Measurements from ENCODE around the gene SLC13A1.

SLC13A1 gene

DNA sequence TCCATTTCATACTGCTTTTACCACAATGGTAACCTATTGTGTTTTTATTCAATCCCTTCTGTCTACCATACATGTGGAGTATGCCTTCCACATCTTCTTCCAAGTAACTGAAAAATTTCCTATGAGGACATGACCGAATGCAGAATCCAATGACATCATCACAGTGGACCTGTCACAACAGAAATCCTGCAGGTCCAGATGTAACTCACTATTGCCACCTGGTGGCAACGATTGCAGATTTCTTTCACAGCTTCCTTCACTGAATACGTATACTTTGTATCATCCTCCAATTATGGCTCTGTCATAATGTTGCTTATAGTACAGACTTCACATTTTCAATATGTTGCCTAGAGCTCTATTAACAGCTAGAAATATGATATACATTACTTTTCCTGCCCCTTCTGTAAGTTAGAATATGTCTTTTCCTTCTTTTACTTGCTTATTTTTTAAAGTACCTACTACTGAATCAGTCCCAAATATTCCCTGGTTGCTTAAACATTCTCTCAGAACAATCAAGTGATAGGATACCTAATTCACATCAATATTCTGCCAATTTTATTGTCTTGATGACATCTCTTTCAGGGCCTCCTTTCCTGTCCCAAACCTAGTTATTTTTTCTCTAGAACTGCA is 45.4 kb downstream of the SLC13A1 start:
- peak; percentile 96 for TF ChIP-seq CTCF (IDR thresholded peaks at IDR 0.05; ENCODE audit: low read length)
- TF ChIP-seq EZH2phosphoT487 (IDR thresholded peaks at IDR 0.05; ENCODE audit: low read length): no peak
- H3F3A ChIP-seq (ENCODE audit: insufficient read depth, low read length): no peaks in the 10 kb centered on the region
- H3K9ac ChIP-seq (ENCODE audit: low read length): no peak overlapping the region
- no peaks in the 10 kb centered on the region for H3K9me2 ChIP-seq (replicated peaks; ENCODE audit: insufficient read depth, low read length)
- H3K36me3 ChIP-seq (replicated peaks; ENCODE audit: insufficient read depth, low read length): no peaks in the 10 kb centered on the region
- no peaks in the 10 kb centered on the region for H3K4me1 ChIP-seq (ENCODE audit: low read length)
- no peaks in the 10 kb centered on the region for H3K27me3 ChIP-seq (replicated peaks; ENCODE audit: insufficient read depth, low read length)
- no peak overlapping the region for H3K4me3 ChIP-seq (ENCODE audit: low read length)
- peak; percentile 88 for DNase-seq
- H3K9me3 ChIP-seq (replicated peaks; ENCODE audit: insufficient read depth, low read length): no peaks in the 10 kb centered on the region
- H2AFZ ChIP-seq (ENCODE audit: low read length): no peak overlapping the region
- no peaks in the 10 kb centered on the region for H3K79me2 ChIP-seq (ENCODE audit: low read length)
- no peak overlapping the region for H3K4me2 ChIP-seq (ENCODE audit: low read depth, low read length)
- H3K27ac ChIP-seq (ENCODE audit: low read length): no peak overlapping the region
- no peaks in the 10 kb centered on the region for H4K20me1 ChIP-seq (ENCODE audit: insufficient read depth, low read length)

GRCh38 chr7:123151443-123151842 is 48.3 kb downstream of the SLC13A1 start:
- no peak for DNase-seq
- H3K27ac ChIP-seq (ENCODE audit: low read length): no peak overlapping the region
- H3K4me2 ChIP-seq (ENCODE audit: low read depth, low read length): no peak overlapping the region
- H3K27me3 ChIP-seq (replicated peaks; ENCODE audit: insufficient read depth, low read length): no peaks in the 10 kb centered on the region
- no peak for TF ChIP-seq EZH2phosphoT487 (IDR thresholded peaks at IDR 0.05; ENCODE audit: low read length)
- no peak for TF ChIP-seq CTCF (IDR thresholded peaks at IDR 0.05; ENCODE audit: low read length)
- no peak for TF ChIP-seq EZH2 (optimal IDR thresholded peaks at IDR 0.05; ENCODE audit: low read depth, low read length)
- no peaks in the 10 kb centered on the region for H3K9me3 ChIP-seq (replicated peaks; ENCODE audit: insufficient read depth, low read length)
- H3K4me1 ChIP-seq (ENCODE audit: low read length): no peaks in the 10 kb centered on the region
- H3F3A ChIP-seq (ENCODE audit: insufficient read depth, low read length): no peaks in the 10 kb centered on the region
- H3K4me3 ChIP-seq (ENCODE audit: low read length): no peak overlapping the region
- H3K9me2 ChIP-seq (replicated peaks; ENCODE audit: insufficient read depth, low read length): no peaks in the 10 kb centered on the region
- no peaks in the 10 kb centered on the region for H3K36me3 ChIP-seq (replicated peaks; ENCODE audit: insufficient read depth, low read length)
- no peaks in the 10 kb centered on the region for H4K20me1 ChIP-seq (ENCODE audit: insufficient read depth, low read length)
- no peaks in the 10 kb centered on the region for H3K79me2 ChIP-seq (ENCODE audit: low read length)
- no peak overlapping the region for H2AFZ ChIP-seq (ENCODE audit: low read length)
- H3K9ac ChIP-seq (ENCODE audit: low read length): no peak overlapping the region

DNA sequence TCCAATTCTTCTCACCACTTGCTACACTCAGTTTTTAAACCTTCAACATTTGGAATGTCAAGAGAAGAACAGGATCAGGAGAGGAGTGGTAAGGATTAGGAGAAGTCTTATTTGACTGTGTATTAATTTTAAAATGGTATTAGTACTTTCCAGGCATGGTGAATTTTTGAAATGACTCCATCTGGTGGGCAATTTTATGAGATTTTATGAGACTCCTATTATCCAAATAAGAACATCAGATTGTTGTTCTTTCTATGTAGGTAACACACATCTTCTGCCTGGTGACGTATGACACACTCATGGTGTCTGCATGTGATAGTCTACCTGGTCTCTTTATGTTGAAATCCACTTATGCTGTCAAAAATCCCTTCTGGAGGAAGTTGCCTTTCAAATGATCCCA is 51.0 kb downstream of the SLC13A1 start:
- Histone ChIP-seq H3K27me3 (replicated peaks; ENCODE audit: insufficient read depth, low read length) (no peaks in the 10 kb centered on the region), H3K36me3 (replicated peaks; ENCODE audit: insufficient read depth, low read length) (no peaks in the 10 kb centered on the region), H3K79me2 (ENCODE audit: low read length) (no peaks in the 10 kb centered on the region), H3K4me1 (ENCODE audit: low read length) (no peaks in the 10 kb centered on the region), H2AFZ (ENCODE audit: low read length) (no peak overlapping the region), H4K20me1 (ENCODE audit: insufficient read depth, low read length) (no peaks in the 10 kb centered on the region), H3K4me3 (ENCODE audit: low read length) (no peak overlapping the region), H3K9ac (ENCODE audit: low read length) (no peak overlapping the region), H3K4me2 (ENCODE audit: low read depth, low read length) (no peak overlapping the region), H3K27ac (ENCODE audit: low read length) (no peak overlapping the region), H3K9me2 (replicated peaks; ENCODE audit: insufficient read depth, low read length) (no peaks in the 10 kb centered on the region), H3F3A (ENCODE audit: insufficient read depth, low read length) (no peaks in the 10 kb centered on the region), H3K9me3 (replicated peaks; ENCODE audit: insufficient read depth, low read length) (no peaks in the 10 kb centered on the region)
- no peak for TF ChIP-seq CTCF (IDR thresholded peaks at IDR 0.05; ENCODE audit: low read length)
- TF ChIP-seq EZH2 (optimal IDR thresholded peaks at IDR 0.05; ENCODE audit: low read depth, low read length): no peak
- no peak for TF ChIP-seq EZH2phosphoT487 (IDR thresholded peaks at IDR 0.05; ENCODE audit: low read length)
- DNase-seq: no peak

All from MM.1S (cell line).